ENCODE measurements around the gene LAIR2.

DNA sequence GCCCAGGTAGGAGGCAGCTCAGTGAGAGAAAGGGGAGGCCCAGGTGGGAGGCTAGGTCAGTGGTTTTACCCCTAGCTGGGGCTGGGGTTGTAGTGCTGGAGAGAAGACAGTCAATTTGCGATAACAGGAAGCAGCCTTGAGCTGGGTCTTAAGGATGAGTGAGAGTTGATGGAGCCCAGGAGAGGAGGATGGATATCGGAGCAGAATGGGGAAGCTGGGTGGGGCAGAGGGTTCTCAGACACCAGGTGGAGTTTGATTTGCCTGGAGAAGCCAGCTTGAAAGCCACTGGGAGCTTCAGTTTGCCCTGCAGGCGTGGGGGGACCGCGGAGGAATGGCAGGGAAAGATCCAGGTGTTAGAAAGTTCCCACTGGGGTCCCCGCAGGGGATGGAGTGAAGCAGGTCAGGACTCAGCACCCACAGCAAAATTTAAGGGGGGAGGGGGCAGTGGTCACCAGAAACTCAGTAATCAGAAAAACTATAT is 28.7 kb upstream of the LAIR2 start:
- no peak for TF ChIP-seq TAF1 (IDR thresholded peaks at IDR 0.05; ENCODE audit: low read depth)
- no peak for TF ChIP-seq TCF12 (IDR thresholded peaks at IDR 0.05; ENCODE audit: low read depth)
- no peak for TF ChIP-seq YY1 (IDR thresholded peaks at IDR 0.05; ENCODE audit: low read depth)
- TF ChIP-seq TEAD4 (IDR thresholded peaks at IDR 0.05) = no peak
- no peak for TF ChIP-seq RAD21 (IDR thresholded peaks at IDR 0.05; ENCODE audit: low read depth)
- no peak for TF ChIP-seq FOXM1 (IDR thresholded peaks at IDR 0.05; ENCODE audit: borderline replicate concordance, low read depth)
- TF ChIP-seq, protein P1, sequence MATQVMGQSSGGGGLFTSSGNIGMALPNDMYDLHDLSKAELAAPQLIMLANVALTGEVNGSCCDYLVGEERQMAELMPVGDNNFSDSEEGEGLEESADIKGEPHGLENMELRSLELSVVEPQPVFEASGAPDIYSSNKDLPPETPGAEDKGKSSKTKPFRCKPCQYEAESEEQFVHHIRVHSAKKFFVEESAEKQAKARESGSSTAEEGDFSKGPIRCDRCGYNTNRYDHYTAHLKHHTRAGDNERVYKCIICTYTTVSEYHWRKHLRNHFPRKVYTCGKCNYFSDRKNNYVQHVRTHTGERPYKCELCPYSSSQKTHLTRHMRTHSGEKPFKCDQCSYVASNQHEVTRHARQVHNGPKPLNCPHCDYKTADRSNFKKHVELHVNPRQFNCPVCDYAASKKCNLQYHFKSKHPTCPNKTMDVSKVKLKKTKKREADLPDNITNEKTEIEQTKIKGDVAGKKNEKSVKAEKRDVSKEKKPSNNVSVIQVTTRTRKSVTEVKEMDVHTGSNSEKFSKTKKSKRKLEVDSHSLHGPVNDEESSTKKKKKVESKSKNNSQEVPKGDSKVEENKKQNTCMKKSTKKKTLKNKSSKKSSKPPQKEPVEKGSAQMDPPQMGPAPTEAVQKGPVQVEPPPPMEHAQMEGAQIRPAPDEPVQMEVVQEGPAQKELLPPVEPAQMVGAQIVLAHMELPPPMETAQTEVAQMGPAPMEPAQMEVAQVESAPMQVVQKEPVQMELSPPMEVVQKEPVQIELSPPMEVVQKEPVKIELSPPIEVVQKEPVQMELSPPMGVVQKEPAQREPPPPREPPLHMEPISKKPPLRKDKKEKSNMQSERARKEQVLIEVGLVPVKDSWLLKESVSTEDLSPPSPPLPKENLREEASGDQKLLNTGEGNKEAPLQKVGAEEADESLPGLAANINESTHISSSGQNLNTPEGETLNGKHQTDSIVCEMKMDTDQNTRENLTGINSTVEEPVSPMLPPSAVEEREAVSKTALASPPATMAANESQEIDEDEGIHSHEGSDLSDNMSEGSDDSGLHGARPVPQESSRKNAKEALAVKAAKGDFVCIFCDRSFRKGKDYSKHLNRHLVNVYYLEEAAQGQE (IDR thresholded peaks at IDR 0.05; ENCODE audit: low read depth) = no peak
- TF ChIP-seq CEBPB (IDR thresholded peaks at IDR 0.05) = no peak
